AG10803 (cell line): Measurements from ENCODE around the gene SOCS7.

Experiments
- DNase-seq: peaks from one replicate; pipeline ENCODE4 v3.0.0; 2010; ENCODE audit warnings: low read depth
- H3K4me3 ChIP-seq: 2 replicates; pipeline ENCODE4 v1.5.1; 2011; ENCODE audit warnings: mild to moderate bottlenecking, low read length, control low read depth
- TF ChIP-seq, protein P1 (sequence below): conservative IDR thresholded peaks from 2 replicates; pipeline ENCODE4 v1.5.1; 2011; ENCODE audit warnings: mild to moderate bottlenecking, low read length, control low read depth, inconsistent platforms

The SOCS7 gene

DNA sequence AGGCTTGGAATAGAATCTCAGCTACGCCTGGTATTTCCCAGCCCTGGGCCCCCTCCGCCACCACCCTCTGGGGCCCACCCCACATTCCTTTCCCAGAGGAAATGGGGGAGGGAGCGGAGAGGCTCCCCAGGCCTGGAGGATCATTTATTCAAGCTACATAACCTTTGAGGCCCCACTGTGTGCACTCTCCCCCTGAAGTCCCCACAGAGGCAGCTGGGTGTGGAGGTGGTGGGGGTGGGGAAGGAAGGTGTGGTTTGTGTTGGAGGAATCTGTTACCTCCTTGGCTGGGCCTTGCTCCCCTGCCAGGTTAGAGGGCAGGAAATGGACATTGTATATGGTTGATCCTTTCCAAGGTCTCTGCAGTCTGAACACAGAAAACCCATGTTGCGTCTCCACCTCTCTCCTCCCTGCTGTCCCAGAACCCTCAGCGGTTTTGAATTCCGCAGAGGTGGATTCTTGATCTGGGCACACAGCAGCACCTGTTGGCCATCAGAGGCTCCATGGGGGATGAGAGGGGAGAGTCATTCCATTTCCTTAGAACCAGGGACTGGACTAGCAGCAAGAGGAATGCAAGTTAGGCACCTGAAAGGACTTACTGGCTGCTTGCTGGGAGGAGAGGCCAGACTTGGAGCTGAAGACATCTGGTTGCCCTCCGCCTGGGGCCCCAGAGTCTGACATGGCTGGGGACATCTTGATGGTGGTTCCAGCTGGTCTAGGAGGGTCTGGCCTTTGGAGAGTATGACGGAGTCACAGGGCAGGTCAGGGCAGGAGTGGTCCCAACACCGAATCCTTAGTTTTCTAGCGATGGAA lies 99.6 kb downstream of the SOCS7 start:
- DNase-seq = peak; percentile 89
- H3K4me3 ChIP-seq = peak overlapping the region; percentile 70
- TF ChIP-seq, protein P1, sequence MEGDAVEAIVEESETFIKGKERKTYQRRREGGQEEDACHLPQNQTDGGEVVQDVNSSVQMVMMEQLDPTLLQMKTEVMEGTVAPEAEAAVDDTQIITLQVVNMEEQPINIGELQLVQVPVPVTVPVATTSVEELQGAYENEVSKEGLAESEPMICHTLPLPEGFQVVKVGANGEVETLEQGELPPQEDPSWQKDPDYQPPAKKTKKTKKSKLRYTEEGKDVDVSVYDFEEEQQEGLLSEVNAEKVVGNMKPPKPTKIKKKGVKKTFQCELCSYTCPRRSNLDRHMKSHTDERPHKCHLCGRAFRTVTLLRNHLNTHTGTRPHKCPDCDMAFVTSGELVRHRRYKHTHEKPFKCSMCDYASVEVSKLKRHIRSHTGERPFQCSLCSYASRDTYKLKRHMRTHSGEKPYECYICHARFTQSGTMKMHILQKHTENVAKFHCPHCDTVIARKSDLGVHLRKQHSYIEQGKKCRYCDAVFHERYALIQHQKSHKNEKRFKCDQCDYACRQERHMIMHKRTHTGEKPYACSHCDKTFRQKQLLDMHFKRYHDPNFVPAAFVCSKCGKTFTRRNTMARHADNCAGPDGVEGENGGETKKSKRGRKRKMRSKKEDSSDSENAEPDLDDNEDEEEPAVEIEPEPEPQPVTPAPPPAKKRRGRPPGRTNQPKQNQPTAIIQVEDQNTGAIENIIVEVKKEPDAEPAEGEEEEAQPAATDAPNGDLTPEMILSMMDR = no peak

DNA sequence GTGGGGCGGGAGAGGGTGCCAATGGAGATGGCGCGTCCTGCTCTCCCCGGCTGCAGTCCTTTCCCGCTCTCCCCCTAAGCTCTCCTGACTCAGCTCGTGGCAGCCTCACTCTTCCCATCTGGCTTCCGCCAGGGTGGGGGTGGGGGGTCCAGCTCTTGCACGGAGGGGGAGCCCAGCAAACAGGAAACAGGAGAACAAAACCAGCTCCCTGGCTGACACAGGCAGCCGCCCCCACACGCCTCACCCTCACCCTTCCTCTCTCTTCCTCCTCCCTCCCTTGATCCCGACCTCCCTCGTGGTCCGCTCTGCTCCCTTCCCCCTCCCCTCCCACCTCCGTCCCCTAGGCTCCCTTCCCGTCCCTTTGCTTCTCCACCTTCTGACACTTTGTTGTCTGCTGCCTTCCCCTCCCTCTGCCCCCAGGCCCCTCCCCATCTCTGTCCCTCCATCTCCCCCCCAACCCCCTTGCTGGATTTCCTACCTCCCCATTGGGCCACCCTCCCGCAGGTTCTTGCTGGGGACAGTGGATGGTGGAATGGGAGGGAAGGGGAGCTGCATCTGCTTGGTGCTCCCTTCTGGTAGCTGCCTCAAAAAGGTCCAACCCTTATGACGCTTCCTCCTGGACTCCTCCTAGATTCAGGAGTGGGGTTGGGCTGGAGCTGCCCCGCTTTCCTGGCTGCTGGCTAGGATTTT lies 100.3 kb downstream of the SOCS7 start:
- peak overlapping the region; percentile 70 for H3K4me3 ChIP-seq
- TF ChIP-seq, protein P1 = no peak
- DNase-seq = peak; percentile 94

DNA sequence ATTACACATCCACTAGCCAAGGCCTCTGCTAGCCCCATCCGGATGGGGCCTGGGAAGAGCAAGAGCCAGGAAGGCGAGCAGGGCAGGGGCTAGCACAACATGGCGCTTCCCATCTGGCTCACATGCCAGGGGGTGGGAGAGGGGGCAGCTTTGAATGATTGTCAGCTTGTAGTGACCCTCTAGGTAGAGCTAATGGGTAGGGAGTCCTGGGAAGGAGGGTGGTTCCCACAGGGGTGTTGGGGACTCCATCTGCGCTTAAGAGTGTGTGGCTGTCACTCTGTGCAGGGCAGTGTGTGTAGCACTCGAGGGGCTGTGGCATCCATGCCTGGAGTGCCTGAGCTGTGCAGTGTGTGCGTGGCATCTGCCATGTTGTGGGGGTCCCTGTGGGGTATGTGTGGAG lies 101.1 kb downstream of the SOCS7 start:
- peak overlapping the region; percentile 70 for H3K4me3 ChIP-seq
- TF ChIP-seq, protein P1 = no peak
- DNase-seq = no peak

DNA sequence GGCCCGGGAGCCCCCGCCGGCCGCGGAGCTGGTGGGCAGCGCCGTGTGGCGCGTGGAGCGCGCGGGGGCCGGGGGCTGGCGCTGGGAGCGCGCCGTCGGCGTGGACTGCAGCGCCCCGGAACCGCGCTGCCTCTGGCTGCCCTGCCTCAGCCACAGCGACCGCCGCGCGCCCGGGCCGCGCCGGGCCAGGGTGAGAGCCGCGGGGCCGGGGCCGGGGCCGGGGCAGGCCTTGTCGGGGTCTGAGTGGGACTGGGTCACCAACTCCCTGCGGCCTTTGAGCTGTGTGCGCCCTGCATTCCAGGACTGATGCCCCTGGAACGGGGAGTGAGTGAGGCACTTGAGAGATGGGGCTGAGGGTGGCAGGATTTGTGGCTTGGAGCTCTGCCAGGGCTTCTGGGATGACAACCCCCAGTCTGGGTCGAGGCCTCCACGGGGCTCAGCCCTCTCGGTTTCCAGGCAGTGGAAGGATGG lies 102.3 kb downstream of the SOCS7 start:
- TF ChIP-seq, protein P1 = no peak
- peak; percentile 59 for DNase-seq
- H3K4me3 ChIP-seq = peak overlapping the region; percentile 83

DNA sequence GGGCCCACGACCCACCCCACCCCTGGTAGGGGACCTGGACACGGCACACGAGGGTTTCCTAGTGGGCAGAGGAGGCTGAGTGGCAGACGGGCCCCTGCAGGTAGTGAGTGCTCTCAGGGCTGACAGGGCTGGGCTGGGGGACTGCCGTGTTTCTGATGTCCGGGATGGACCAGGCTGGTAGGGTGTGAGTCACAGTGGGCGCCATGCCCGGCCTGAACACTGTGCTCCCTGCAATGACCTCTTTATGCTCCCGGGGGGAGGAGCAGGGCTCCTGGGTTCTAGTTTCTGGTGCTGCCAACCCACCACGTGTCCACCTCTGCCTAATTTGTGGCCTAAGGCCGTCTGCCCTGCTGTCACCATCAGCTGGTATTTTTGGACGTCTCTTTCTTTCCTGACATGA lies 102.9 kb downstream of the SOCS7 start:
- peak; percentile 86 for DNase-seq
- TF ChIP-seq, protein P1 = no peak
- peak overlapping the region; percentile 83 for H3K4me3 ChIP-seq
